WTC11 (cell line): ENCODE results near the gene PTPN3. TPM values are rescaled to one million over a fixed set of nuclear protein-coding genes. Genes with fewer than 3 reads are reported as not detected.
A peak's percentile ranks its signal among the peaks of the same experiment; 100 is the strongest.

ENCODE experiments used
- ATAC-seq: fragments of 200-7000 bp; cut with Tn5 transposase; 2 replicates; pipeline ENCODE4 v1.10.0; 2021; ENCODE audit warnings: mild to moderate bottlenecking, moderate library complexity
- CTCF ChIA-PET: fragments of 300-600 bp; sonication (Branson Sonifier 250); formaldehyde crosslinking; loops from one replicate; lab custom pipeline; 2021; ENCODE audit warnings: antibody characterized with exemption; lab: Charles Lee
- POLR2A ChIA-PET: fragments of 350-600 bp; sonication (Branson Sonifier 250); formaldehyde crosslinking; loops from one replicate; lab custom pipeline; 2021; ENCODE audit warnings: antibody characterized with exemption; lab: Charles Lee
- DNase-seq: peaks from one replicate; pipeline ENCODE4 v3.0.0; 2021; ENCODE audit warnings: low spot score
- H3K27ac Mint-ChIP-seq: 2 replicates; pipeline ENCODE4 v1.8.0; 2021; ENCODE audit warnings: mixed read lengths
- H3K27me3 Mint-ChIP-seq: 2 replicates; pipeline ENCODE4 v1.8.0; 2021; ENCODE audit warnings: low read depth, mild to moderate bottlenecking, moderate library complexity, mixed read lengths
- H3K36me3 Mint-ChIP-seq: 2 replicates; pipeline ENCODE4 v1.8.0; 2021; ENCODE audit warnings: mixed read lengths
- H3K4me1 Mint-ChIP-seq: 2 replicates; pipeline ENCODE4 v1.8.0; 2022; ENCODE audit warnings: mixed read lengths
- H3K4me3 Mint-ChIP-seq: 2 replicates; pipeline ENCODE4 v1.8.0; 2021; ENCODE audit warnings: mild to moderate bottlenecking, moderate library complexity, mixed read lengths
- H3K9me3 Mint-ChIP-seq: 2 replicates; pipeline ENCODE4 v1.8.0; 2021; ENCODE audit warnings: mixed read lengths
- ESRRA ChIP-seq: sonication (generic); formaldehyde crosslinking; IDR thresholded peaks from 2 replicates; pipeline ENCODE4 v1.8.1; 2022; ENCODE audit warnings: mild to moderate bottlenecking, missing genetic modification reagents, borderline replicate concordance
- FOXP1 ChIP-seq: sonication (generic); formaldehyde crosslinking; IDR thresholded peaks from 2 replicates; pipeline ENCODE4 v1.8.0; 2022; ENCODE audit warnings: missing genetic modification reagents, mild to moderate bottlenecking, moderate library complexity, borderline replicate concordance
- GTF2I ChIP-seq: fragments of 250-450 bp; sonication (Bioruptor Pico); conservative IDR thresholded peaks from 2 replicates; pipeline ENCODE4 v1.4.0; 2021; ENCODE audit warnings: mild to moderate bottlenecking
- JUN ChIP-seq: sonication (generic); formaldehyde crosslinking; IDR thresholded peaks from 2 replicates; pipeline ENCODE4 v1.8.0; 2023; ENCODE audit warnings: mild to moderate bottlenecking, missing genetic modification reagents
- KAT7 ChIP-seq: sonication (generic); formaldehyde crosslinking; IDR thresholded peaks from 2 replicates; pipeline ENCODE4 v1.8.1; 2023; ENCODE audit warnings: missing genetic modification reagents, mild to moderate bottlenecking, borderline replicate concordance
- NFYB ChIP-seq: sonication (generic); formaldehyde crosslinking; conservative IDR thresholded peaks from 2 replicates; pipeline ENCODE4 v1.8.0; 2022; ENCODE audit warnings: low read depth, missing genetic modification reagents
- TCF7 ChIP-seq: sonication (generic); formaldehyde crosslinking; IDR thresholded peaks from 2 replicates; pipeline ENCODE4 v1.8.0; 2022; ENCODE audit warnings: mild to moderate bottlenecking, low read depth, missing genetic modification reagents, moderate library complexity
- TEAD4 ChIP-seq: sonication (generic); formaldehyde crosslinking; IDR thresholded peaks from 2 replicates; pipeline ENCODE4 v1.8.0; 2022; ENCODE audit warnings: mild to moderate bottlenecking, missing genetic modification reagents
- ZNF512 ChIP-seq: sonication (generic); formaldehyde crosslinking; IDR thresholded peaks from 2 replicates; pipeline ENCODE4 v1.8.1; 2022; ENCODE audit warnings: missing genetic modification reagents, borderline replicate concordance
- total RNA-seq: library from RNA; stranded (reverse); gene quantifications from 3 replicates; pipeline ENCODE4 v1.2.3, GENCODE V29; 2021
- TF ChIP-seq, protein P1 (sequence below): sonication (generic); formaldehyde crosslinking; IDR thresholded peaks from 2 replicates; pipeline ENCODE4 v1.8.0; 2023; ENCODE audit warnings: mild to moderate bottlenecking, missing genetic modification reagents
- TF ChIP-seq, protein P2 (sequence below): fragments of 200-600 bp; IDR thresholded peaks from 2 replicates; pipeline ENCODE4 v1.8.0; 2022; ENCODE audit warnings: antibody characterized with exemption

Gene PTPN3
- total RNA-seq, 1 experiment from 2014 or later = 1.7 TPM

- Mint-ChIP-seq H3K27me3 (no peaks in the 10 kb centered on the region), H3K36me3 (no peaks in the 10 kb centered on the region), H3K9me3 (no peaks in the 10 kb centered on the region), H3K27ac (no peak overlapping the region), H3K4me3 (no peak overlapping the region), H3K4me1 (peaks cover 19% of the 10 kb centered on the region)
- no peak for ATAC-seq
- DNase-seq = no peak
- POLR2A ChIA-PET = no interaction called here
- CTCF ChIA-PET = interaction anchor here (1.1 to 6.6 kb wide), 2 partner anchors 11 to 47 kb away, joined by 5 to 79 read pairs; no protein-coding TSS in a partner anchor
- no peak for TF ChIP-seq ZNF512
- TF ChIP-seq, protein P1, sequence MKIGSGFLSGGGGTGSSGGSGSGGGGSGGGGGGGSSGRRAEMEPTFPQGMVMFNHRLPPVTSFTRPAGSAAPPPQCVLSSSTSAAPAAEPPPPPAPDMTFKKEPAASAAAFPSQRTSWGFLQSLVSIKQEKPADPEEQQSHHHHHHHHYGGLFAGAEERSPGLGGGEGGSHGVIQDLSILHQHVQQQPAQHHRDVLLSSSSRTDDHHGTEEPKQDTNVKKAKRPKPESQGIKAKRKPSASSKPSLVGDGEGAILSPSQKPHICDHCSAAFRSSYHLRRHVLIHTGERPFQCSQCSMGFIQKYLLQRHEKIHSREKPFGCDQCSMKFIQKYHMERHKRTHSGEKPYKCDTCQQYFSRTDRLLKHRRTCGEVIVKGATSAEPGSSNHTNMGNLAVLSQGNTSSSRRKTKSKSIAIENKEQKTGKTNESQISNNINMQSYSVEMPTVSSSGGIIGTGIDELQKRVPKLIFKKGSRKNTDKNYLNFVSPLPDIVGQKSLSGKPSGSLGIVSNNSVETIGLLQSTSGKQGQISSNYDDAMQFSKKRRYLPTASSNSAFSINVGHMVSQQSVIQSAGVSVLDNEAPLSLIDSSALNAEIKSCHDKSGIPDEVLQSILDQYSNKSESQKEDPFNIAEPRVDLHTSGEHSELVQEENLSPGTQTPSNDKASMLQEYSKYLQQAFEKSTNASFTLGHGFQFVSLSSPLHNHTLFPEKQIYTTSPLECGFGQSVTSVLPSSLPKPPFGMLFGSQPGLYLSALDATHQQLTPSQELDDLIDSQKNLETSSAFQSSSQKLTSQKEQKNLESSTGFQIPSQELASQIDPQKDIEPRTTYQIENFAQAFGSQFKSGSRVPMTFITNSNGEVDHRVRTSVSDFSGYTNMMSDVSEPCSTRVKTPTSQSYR = no peak
- TF ChIP-seq TEAD4 (CRISPR knock-in tag) = no peak
- TF ChIP-seq JUN (CRISPR knock-in tag) = no peak
- no peak for TF ChIP-seq KAT7 (CRISPR knock-in tag)
Observed at GRCh38 chr9:109456811-109457210, 41.3 kb downstream of the PTPN3 start.

DNA sequence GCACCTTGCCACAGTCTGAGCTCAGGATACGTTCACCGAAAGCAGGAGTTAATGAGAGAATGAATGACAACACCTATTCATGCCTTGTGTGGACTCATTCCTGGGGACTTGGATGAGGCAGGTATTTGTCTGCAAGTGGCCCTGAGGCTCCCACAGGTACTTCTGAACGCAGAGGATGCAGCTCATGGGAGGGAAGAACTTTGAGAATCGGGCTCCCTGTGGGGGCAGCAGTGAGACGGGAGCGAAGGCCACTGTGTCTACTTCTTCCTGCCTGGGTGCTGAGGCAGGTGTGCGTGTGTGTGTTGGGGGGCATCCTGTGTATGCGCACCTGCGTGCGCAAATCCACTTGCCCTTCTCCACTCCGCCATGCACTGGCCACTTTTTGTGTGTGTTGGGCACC lies 42.2 kb downstream of the PTPN3 start:
- POLR2A ChIA-PET = no interaction called here
- H3K9me3 Mint-ChIP-seq = no peaks in the 10 kb centered on the region
- H3K4me3 Mint-ChIP-seq = no peak overlapping the region
- H3K27me3 Mint-ChIP-seq = no peaks in the 10 kb centered on the region
- peaks cover 19% of the 10 kb centered on the region for H3K4me1 Mint-ChIP-seq
- CTCF ChIA-PET = interaction anchor here (0.8 to 6.6 kb wide), 10 partner anchors 8 to 407 kb away, joined by 3 to 79 read pairs (median 4); no protein-coding TSS in a partner anchor
- TF ChIP-seq FOXP1 = no peak
- TF ChIP-seq TCF7 (CRISPR knock-in tag) = no peak
- no peak for TF ChIP-seq ESRRA (CRISPR knock-in tag)
- H3K27ac Mint-ChIP-seq = no peak overlapping the region
- ATAC-seq = peak; percentile 83
- no peaks in the 10 kb centered on the region for H3K36me3 Mint-ChIP-seq
- DNase-seq = peak; percentile 46

GRCh38 chr9:109455391-109455790 lies 42.7 kb downstream of the PTPN3 start:
- Mint-ChIP-seq H3K9me3 (no peaks in the 10 kb centered on the region), H3K4me1 (peaks cover 19% of the 10 kb centered on the region), H3K27me3 (no peaks in the 10 kb centered on the region), H3K27ac (no peak overlapping the region), H3K4me3 (no peak overlapping the region), H3K36me3 (no peaks in the 10 kb centered on the region)
- TF ChIP-seq GTF2I (CRISPR knock-in tag) (no peak), NFYB (CRISPR knock-in tag) (no peak), ZNF512 (no peak)
- TF ChIP-seq, protein P2, sequence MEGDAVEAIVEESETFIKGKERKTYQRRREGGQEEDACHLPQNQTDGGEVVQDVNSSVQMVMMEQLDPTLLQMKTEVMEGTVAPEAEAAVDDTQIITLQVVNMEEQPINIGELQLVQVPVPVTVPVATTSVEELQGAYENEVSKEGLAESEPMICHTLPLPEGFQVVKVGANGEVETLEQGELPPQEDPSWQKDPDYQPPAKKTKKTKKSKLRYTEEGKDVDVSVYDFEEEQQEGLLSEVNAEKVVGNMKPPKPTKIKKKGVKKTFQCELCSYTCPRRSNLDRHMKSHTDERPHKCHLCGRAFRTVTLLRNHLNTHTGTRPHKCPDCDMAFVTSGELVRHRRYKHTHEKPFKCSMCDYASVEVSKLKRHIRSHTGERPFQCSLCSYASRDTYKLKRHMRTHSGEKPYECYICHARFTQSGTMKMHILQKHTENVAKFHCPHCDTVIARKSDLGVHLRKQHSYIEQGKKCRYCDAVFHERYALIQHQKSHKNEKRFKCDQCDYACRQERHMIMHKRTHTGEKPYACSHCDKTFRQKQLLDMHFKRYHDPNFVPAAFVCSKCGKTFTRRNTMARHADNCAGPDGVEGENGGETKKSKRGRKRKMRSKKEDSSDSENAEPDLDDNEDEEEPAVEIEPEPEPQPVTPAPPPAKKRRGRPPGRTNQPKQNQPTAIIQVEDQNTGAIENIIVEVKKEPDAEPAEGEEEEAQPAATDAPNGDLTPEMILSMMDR = 0 out of 2 replicates have a peak, but pooled peaks have one; percentile 6
- ATAC-seq (peak; percentile 67), DNase-seq (peak; percentile 44)
- ChIA-PET POLR2A (no interaction called here), CTCF (interaction anchor here (0.8 to 6.6 kb wide), 10 partner anchors 8 to 407 kb away, joined by 3 to 79 read pairs (median 4); no protein-coding TSS in a partner anchor)
